Measurements from ENCODE around the gene HOXD4. TPM values are rescaled to one million over a fixed set of nuclear protein-coding genes. Genes with fewer than 3 reads are reported as not detected.

Gene HOXD4
- total RNA-seq, 1 donor = 1.1 TPM

GRCh38 chr2:176173567-176174381 lies 22.4 kb downstream of the HOXD4 start:
- no peak overlapping the region for H3K4me3 ChIP-seq (ENCODE audit: low read depth, low read length)
- DNase-seq (ENCODE audit: low read depth) = no peak
- TF ChIP-seq, protein P1, sequence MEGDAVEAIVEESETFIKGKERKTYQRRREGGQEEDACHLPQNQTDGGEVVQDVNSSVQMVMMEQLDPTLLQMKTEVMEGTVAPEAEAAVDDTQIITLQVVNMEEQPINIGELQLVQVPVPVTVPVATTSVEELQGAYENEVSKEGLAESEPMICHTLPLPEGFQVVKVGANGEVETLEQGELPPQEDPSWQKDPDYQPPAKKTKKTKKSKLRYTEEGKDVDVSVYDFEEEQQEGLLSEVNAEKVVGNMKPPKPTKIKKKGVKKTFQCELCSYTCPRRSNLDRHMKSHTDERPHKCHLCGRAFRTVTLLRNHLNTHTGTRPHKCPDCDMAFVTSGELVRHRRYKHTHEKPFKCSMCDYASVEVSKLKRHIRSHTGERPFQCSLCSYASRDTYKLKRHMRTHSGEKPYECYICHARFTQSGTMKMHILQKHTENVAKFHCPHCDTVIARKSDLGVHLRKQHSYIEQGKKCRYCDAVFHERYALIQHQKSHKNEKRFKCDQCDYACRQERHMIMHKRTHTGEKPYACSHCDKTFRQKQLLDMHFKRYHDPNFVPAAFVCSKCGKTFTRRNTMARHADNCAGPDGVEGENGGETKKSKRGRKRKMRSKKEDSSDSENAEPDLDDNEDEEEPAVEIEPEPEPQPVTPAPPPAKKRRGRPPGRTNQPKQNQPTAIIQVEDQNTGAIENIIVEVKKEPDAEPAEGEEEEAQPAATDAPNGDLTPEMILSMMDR (IDR thresholded peaks at IDR 0.05; ENCODE audit: insufficient read depth, low read length) = no peak

GRCh38 chr2:176174382-176174823 lies 23.1 kb downstream of the HOXD4 start:
- DNase-seq (ENCODE audit: low read depth) = no peak
- TF ChIP-seq, protein P1 (IDR thresholded peaks at IDR 0.05; ENCODE audit: insufficient read depth, low read length) = no peak
- no peak overlapping the region for H3K4me3 ChIP-seq (ENCODE audit: low read depth, low read length)

DNA sequence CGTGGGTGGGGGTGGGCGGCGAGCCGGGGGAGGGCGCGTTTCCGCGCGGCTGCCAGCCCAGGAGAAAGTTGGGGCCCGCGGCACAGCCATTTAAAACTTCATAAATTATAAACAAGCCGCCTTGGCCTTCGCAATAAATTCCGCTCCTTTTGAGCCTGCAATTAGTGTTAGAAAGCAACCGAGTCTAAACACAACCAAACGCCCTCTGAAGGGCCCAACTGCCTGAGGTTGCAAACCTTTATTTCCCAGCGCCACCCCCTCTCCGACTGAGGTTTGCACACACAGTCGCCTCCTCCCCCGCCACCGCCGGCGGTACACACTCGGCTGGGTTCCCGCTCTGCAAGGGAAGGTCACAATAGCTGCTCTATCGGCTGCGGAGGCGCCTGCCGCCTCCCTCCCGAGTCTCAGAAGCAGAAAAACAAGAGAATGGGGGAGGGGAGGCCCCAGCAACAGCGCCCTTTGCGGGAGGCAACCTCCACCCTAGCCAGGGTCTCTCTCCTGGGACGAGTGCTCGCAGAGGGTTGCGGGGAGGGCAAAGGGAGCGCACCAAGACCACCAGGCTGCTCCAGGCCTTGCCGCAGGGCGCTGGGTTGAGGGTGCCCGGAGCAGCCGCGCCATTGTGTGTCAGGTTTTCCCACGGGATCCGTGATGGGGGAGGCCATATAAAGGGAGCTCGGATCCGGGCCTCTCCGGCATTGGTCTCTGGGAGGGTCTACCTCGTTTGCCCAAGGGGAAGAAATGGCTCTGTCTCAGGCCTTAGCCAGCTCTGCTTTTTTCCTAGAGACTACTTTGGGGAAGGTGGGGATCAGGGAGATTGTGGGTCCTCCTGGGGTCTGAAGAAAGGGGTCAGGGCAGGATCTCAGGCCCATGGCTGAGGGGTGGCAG lies 23.7 kb downstream of the HOXD4 start:
- no peak for DNase-seq (ENCODE audit: low read depth)
- H3K4me3 ChIP-seq (ENCODE audit: low read depth, low read length) = no peak overlapping the region
- TF ChIP-seq, protein P1 (IDR thresholded peaks at IDR 0.05; ENCODE audit: insufficient read depth, low read length) = no peak

DNA sequence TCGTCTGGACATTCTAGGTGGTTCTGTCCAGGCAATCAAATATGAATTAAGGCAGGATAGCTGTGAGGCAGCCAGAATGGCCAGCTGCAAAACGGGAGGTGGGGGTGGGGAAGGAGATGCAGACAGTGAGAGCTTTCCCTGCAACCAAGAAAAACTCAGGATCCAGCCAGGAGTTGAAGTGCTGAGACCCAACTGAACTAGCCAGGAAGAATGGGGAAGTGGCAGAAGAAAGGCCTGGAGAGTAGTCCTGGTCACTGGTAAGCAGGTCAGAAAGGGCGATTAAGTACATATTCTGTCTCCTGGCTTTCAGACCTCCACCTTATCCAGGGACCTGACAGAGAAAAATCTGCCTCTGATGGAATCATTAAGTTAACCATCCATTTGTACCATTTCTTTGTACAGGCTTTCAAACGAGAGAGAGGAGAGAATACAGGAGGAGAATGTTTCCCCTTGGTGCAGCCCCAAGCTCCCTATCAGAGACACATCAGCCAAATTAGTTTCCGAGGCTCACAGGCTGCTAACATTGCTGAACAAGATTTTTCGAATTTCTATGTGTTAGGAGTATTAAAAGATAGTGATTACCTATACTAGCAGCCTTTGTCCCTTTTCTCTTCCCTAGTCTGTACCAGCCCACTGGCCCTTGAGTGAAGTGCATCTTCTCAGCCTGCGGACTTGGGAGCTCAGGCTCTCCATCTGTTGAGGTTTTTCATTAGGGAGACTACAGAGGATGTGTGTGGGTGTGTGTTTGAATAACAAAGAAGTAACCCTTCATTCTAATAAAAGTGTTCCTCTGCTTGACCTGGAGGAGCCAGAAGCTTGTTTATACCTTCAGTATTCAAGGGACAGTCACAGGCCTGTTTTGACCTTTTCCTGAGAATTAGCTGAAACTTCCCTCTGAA lies 24.6 kb downstream of the HOXD4 start:
- H3K4me3 ChIP-seq (ENCODE audit: low read depth, low read length) = no peak overlapping the region
- TF ChIP-seq, protein P1 (IDR thresholded peaks at IDR 0.05; ENCODE audit: insufficient read depth, low read length) = no peak
- no peak for DNase-seq (ENCODE audit: low read depth)

- no peak overlapping the region for H3K4me3 ChIP-seq (ENCODE audit: low read depth, low read length)
- DNase-seq (ENCODE audit: low read depth) = no peak
- TF ChIP-seq, protein P1 (IDR thresholded peaks at IDR 0.05; ENCODE audit: insufficient read depth, low read length) = no peak
Observed at GRCh38 chr2:176177580-176178037, 26.3 kb downstream of the HOXD4 start.
